Fibroblast of peridontal ligament (primary cell): ENCODE data around the gene TBPL1.
"Not testable (repeated sequence)": the region's sequence is repeated elsewhere in the genome, so short reads cannot be mapped to it uniquely, and the experiment has no call there.

Source experiments
- DNase-seq: peaks from one replicate; pipeline ENCODE4 v3.0.0-alpha.2; 2010; ENCODE audit errors: extremely low read depth

The TBPL1 gene

GRCh38 chr6:133973109-133973971 is 20.3 kb downstream of the TBPL1 start:
- peak; percentile 85 for DNase-seq

- DNase-seq = peak; percentile 82
These were observed 25.2 kb downstream of the TBPL1 start for GRCh38 chr6:133977983-133978895.

- no peak for DNase-seq
These were observed 25.8 kb downstream of the TBPL1 start for GRCh38 chr6:133978896-133979240.

GRCh38 chr6:133979269-133979963 is 26.4 kb downstream of the TBPL1 start:
- not testable (repeated sequence) for DNase-seq

GRCh38 chr6:133980168-133980567 is 27.1 kb downstream of the TBPL1 start:
- no peak for DNase-seq

- DNase-seq = no peak
These were observed 30.3 kb downstream of the TBPL1 start for GRCh38 chr6:133983099-133983939.

GRCh38 chr6:133985970-133986369 is 32.9 kb downstream of the TBPL1 start:
- DNase-seq = no peak

- DNase-seq = no peak
These were observed 33.9 kb downstream of the TBPL1 start for GRCh38 chr6:133986942-133987341.

- DNase-seq = no peak
These were observed 36.5 kb downstream of the TBPL1 start for GRCh38 chr6:133989525-133989924.

GRCh38 chr6:133990321-133990720 is 37.3 kb downstream of the TBPL1 start:
- DNase-seq = no peak

- DNase-seq = peak; percentile 96
These were observed 38.1 kb downstream of the TBPL1 start for GRCh38 chr6:133991096-133991593.

GRCh38 chr6:133992992-133993680 is 40.1 kb downstream of the TBPL1 start:
- peak; percentile 80 for DNase-seq

GRCh38 chr6:133995296-133995695 is 42.3 kb downstream of the TBPL1 start:
- peak; percentile 56 for DNase-seq

GRCh38 chr6:133995758-133996157 is 42.7 kb downstream of the TBPL1 start:
- no peak for DNase-seq

- no peak for DNase-seq
These were observed 44.2 kb downstream of the TBPL1 start for GRCh38 chr6:133997267-133997666.

- no peak for DNase-seq
These were observed 46.3 kb downstream of the TBPL1 start for GRCh38 chr6:133999305-133999704.

GRCh38 chr6:134000443-134000842 is 47.4 kb downstream of the TBPL1 start:
- no peak for DNase-seq

GRCh38 chr6:134002821-134003220 is 49.8 kb downstream of the TBPL1 start:
- DNase-seq = no peak

- no peak for DNase-seq
These were observed 50.5 kb downstream of the TBPL1 start for GRCh38 chr6:134003542-134003951.

GRCh38 chr6:134004714-134005113 is 51.7 kb downstream of the TBPL1 start:
- DNase-seq = no peak
